Measurements from ENCODE around the gene PTBP1.

PTBP1 gene

DNA sequence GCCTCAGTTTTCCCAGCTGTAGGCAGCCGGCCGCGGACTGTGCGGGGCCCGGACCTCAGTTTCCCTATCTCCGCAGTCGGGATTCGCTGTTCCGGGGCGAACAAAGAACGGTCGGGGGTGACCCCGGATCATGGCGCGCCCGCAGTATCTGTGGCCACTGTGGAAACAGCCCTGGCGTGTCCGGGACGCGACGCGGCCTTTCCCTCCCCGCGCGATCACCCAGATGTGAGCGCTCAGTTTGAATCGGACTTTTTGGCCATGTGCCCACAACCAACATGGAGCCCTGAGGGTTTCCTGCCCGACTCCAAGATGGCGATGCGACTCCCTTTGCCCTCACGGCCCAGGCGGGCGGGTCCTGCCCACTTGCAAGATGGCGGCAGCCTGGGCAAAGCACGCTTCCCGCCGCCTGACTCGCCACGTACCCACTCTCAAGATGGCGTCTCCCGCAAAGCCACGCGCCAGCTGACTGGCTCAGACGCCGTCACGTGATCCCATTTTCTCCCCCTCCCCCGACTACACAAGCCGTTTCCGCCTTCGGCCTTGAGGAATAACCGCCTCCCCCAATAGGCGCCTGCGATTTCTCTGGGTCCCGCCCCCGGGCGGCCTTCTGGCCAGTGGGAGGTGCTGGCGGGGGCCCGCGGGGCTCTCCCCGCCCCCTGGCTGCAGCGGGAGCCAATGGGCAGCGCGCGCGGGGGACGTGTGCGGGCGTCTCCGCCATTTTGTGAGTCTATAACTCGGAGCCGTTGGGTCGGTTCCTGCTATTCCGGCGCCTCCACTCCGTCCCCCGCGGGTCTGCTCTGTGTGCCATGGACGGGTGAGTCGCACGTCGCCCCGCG, at the start of gene PTBP1:
Gene PTBP1, plus strand, starts transcription at position 761 of the 836 bp plus-strand sequence. Its CDS starts 46 bp downstream, at position 807.
- TF ChIP-seq, protein P1, sequence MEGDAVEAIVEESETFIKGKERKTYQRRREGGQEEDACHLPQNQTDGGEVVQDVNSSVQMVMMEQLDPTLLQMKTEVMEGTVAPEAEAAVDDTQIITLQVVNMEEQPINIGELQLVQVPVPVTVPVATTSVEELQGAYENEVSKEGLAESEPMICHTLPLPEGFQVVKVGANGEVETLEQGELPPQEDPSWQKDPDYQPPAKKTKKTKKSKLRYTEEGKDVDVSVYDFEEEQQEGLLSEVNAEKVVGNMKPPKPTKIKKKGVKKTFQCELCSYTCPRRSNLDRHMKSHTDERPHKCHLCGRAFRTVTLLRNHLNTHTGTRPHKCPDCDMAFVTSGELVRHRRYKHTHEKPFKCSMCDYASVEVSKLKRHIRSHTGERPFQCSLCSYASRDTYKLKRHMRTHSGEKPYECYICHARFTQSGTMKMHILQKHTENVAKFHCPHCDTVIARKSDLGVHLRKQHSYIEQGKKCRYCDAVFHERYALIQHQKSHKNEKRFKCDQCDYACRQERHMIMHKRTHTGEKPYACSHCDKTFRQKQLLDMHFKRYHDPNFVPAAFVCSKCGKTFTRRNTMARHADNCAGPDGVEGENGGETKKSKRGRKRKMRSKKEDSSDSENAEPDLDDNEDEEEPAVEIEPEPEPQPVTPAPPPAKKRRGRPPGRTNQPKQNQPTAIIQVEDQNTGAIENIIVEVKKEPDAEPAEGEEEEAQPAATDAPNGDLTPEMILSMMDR (IDR thresholded peaks at IDR 0.05; ENCODE audit: insufficient read depth, low read length, missing control alignments): no peak
- peak within 1 kb of the TSS; percentile 87 for H3K4me3 ChIP-seq (ENCODE audit: low read depth, low read length)
- DNase-seq (ENCODE audit: low read depth, low spot score): peak; percentile 100
- POLR2A ChIA-PET: interaction anchor here (0.7 to 1.1 kb wide), 5 partner anchors 11 to 104 kb away, joined by 3 to 7 read pairs (median 4); no protein-coding TSS in a partner anchor
- CTCF ChIA-PET: no interaction called here

DNA sequence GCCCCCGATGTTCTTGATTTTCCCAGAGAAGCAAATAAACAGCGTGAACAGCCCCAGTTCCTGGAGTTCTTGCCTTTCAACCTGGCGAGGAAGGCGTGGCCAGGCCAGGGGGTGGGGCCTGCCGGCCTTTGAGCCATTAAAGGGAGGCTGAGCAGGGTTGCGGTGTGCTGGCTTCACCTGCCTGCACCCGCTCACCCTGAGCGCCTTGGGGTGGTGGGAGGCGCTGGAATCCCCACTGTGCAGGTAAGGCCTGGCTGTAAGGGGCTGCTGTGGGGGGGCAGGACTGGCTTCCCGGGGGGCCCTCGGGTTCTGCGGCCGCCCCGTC, 49.0 kb upstream of the PTBP1 start:
- TF ChIP-seq, protein P1 (IDR thresholded peaks at IDR 0.05; ENCODE audit: insufficient read depth, low read length, missing control alignments): no peak
- ChIA-PET CTCF (interaction anchor here (1.3 to 1.9 kb wide), 2 partner anchors 11 to 14 kb away, joined by 3 to 7 read pairs; no protein-coding TSS in a partner anchor), POLR2A (no interaction called here)
- H3K4me3 ChIP-seq (ENCODE audit: low read depth, low read length): no peak overlapping the region
- DNase-seq (ENCODE audit: low read depth, low spot score): no peak

DNA sequence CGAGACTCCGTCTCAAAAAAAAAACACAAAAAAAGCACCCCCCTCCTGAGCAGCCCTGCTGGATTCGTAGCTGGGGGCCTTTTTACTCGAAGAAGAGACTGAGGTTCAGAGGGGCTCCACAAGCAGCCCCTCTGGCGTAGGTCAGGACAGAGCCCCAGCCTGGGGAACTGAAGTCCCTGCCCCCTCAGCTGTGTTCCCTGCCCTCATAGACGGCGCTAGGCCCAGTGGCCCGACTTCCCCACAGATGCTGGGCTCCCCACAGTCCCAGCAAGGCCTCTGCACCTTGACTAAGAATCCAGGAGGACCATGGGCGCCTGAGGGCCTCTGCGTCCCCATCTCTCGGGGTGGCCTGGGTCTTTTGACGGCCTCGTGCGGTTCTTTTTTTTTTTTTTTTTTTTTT, 47.4 kb upstream of the PTBP1 start:
- TF ChIP-seq, protein P1 (IDR thresholded peaks at IDR 0.05; ENCODE audit: insufficient read depth, low read length, missing control alignments): no peak
- POLR2A ChIA-PET: no interaction called here
- DNase-seq (ENCODE audit: low read depth, low spot score): no peak
- CTCF ChIA-PET: interaction anchor here (1.0 to 1.4 kb wide), 2 partner anchors 13 to 221 kb away, joined by 3 read pairs; no protein-coding TSS in a partner anchor
- H3K4me3 ChIP-seq (ENCODE audit: low read depth, low read length): no peak overlapping the region

DNA sequence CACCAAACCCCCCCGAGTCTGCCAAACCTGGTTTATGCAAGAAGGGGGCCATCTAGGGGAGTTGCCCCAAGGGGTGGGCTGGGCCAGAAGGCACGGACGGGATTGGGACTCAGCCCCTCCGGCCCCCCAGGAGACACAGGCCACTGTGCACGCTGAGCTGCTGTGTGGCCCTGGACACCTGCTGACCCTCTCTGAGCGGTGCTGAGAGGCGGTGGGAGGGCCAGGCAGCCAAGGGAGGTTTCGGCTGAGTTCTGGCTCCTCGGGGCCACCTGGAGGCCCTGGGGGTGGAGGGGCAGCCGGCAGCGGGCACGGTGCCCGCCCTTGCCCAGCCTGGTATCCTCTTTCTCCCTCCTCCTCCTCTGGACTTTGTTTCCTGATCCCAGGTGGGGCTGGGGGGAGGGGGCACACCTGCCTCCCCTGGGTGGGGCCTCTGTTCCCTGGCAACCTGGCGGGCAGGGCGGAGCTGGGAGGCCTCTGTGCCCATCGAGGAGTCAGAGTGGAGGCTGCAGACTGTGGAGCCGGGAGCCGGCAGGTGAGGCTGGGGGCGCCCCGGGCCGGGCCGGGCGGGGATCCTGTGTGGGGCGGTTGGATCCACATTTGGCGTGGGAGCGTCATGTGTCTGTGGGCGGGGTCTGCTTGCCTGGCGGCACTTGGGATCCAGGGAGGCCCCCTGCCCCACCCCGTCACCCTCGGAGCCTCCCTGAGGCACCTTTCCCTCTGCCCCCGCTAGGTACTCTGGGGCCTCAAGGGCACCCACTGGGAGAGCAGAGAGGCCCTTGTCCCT, 46.4 kb upstream of the PTBP1 start, which contains the start of gene MISP:
Gene MISP, plus strand, starts transcription at position 473 of the 784 bp plus-strand sequence. CDS start 5,835 bp downstream, outside the sequence.
- POLR2A ChIA-PET: no interaction called here
- no peak for DNase-seq (ENCODE audit: low read depth, low spot score)
- CTCF ChIA-PET: no interaction called here
- TF ChIP-seq, protein P1 (IDR thresholded peaks at IDR 0.05; ENCODE audit: insufficient read depth, low read length, missing control alignments): no peak
- H3K4me3 ChIP-seq (ENCODE audit: low read depth, low read length): no peak within 1 kb of the TSS

DNA sequence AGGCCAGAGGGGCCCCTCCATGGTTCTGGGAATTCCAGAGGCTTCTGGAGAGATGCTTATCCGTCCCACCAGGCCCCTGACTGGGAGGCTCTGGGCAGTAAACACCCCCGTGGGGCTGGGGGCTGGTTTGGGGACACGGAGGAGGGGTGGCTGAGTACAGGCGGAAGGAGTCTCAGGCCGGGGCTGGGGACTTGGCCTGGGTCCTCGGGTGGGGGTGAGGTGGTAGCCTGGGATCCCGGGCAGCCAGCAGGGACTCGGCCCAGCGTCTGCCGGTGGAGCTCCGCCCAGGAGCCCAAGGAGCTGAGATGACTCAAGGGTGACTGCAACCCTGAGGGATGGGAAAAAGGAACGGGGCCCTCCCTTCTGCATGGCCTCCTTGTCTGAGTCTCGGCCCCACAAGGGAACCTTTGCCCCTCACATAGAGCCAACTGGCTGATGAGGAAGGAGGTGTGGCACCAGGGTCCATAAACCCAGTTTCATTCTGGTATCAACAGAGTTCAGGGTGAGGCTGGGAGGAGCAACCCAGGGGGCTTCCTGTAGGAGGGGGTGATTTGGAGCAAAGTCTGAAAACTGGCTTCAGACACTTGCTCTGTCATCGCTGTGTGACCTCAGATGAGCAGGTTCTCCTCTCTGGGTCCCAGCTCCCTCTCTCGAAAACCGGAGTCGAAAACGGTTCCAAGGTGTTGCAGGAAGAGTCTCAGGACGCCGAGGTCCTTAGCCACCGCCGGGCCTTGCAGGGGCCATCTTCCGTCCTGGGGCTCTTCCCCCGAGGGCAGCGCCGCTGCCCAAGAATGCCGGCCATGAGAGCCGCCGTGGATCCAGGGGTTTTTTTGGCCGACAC, 45.5 kb upstream of the PTBP1 start:
- ChIA-PET CTCF (interaction anchor here (0.9 to 2.1 kb wide), 2 partner anchors 18 to 85 kb away, joined by 3 to 11 read pairs; no protein-coding TSS in a partner anchor), POLR2A (interaction anchor here (1.5 kb wide), 1 partner anchor 27 kb away, joined by 7 read pairs; no protein-coding TSS in a partner anchor)
- peak; percentile 14 for DNase-seq (ENCODE audit: low read depth, low spot score)
- TF ChIP-seq, protein P1 (IDR thresholded peaks at IDR 0.05; ENCODE audit: insufficient read depth, low read length, missing control alignments): no peak
- no peak overlapping the region for H3K4me3 ChIP-seq (ENCODE audit: low read depth, low read length)
